Neural cell (in vitro differentiated cells): ENCODE data around the gene PRRC2B. TPM values are rescaled to one million over a fixed set of nuclear protein-coding genes. Genes with fewer than 3 reads are reported as not detected.

Experiments
- H2AFZ ChIP-seq: fragments of 200-600, 300-800 bp; sonication (generic), shearing (Covaris generic); 2 replicates; pipeline ENCODE4 v1.6.0; 2014; ENCODE audit warnings: low read depth, mild to moderate bottlenecking, antibody characterized with exemption, low read length, moderate library complexity
- H3F3A ChIP-seq: fragments of 200-600 bp; shearing (Covaris generic); 2 replicates; pipeline ENCODE4 v1.6.1; 2016; ENCODE audit warnings: mild to moderate bottlenecking, moderate library complexity, mixed read lengths, antibody characterized with exemption, low read length; ENCODE audit not compliant: insufficient read depth, poor library complexity, severe bottlenecking
- H3K27ac ChIP-seq: fragments of 200-600, 300-800 bp; sonication (generic), shearing (Covaris generic); 2 replicates; pipeline ENCODE4 v1.5.1; 2014; ENCODE audit warnings: mild to moderate bottlenecking, low read length, moderate library complexity
- H3K27me3 ChIP-seq: fragments of 300-800, 200-600 bp; sonication (generic), shearing (Covaris generic); 2 replicates; pipeline ENCODE4 v1.6.0; 2014; ENCODE audit warnings: mild to moderate bottlenecking, low read depth, low read length, moderate library complexity; ENCODE audit not compliant: insufficient read depth
- H3K36me3 ChIP-seq: fragments of 300-800, 200-600 bp; sonication (generic), shearing (Covaris generic); 2 replicates; pipeline ENCODE4 v1.5.1; 2014; ENCODE audit warnings: mild to moderate bottlenecking, antibody characterized with exemption, low read length, moderate library complexity; ENCODE audit not compliant: insufficient read depth
- H3K4me2 ChIP-seq: fragments of 300-800, 200-600 bp; sonication (generic), shearing (Covaris generic); 2 replicates; pipeline ENCODE4 v1.6.0; 2014; ENCODE audit warnings: mild to moderate bottlenecking, low read length
- H3K4me3 ChIP-seq: fragments of 300-800, 200-600 bp; sonication (generic), shearing (Covaris generic); 2 replicates; pipeline ENCODE4 v1.5.1; 2014; ENCODE audit warnings: mild to moderate bottlenecking, low read length, moderate library complexity
- H3K79me2 ChIP-seq: fragments of 200-600 bp; shearing (Covaris generic); replicated peaks from 2 replicates; pipeline ENCODE4 v1.6.0; 2014; ENCODE audit warnings: mild to moderate bottlenecking, low read length, moderate library complexity; ENCODE audit not compliant: insufficient read depth
- H3K9ac ChIP-seq: fragments of 300-800, 200-600 bp; sonication (generic), shearing (Covaris generic); 2 replicates; pipeline ENCODE4 v1.6.1; 2016; ENCODE audit warnings: mild to moderate bottlenecking, low read length, mixed read lengths
- H3K9me2 ChIP-seq: fragments of 200-600 bp; shearing (Covaris generic); 2 replicates; pipeline ENCODE4 v1.6.1; 2016; ENCODE audit warnings: mild to moderate bottlenecking, low read length, mixed read lengths; ENCODE audit not compliant: insufficient read depth
- H3K9me3 ChIP-seq: fragments of 200-600, 300-800 bp; sonication (generic), shearing (Covaris generic); 2 replicates; pipeline ENCODE4 v1.6.1; 2016; ENCODE audit warnings: mild to moderate bottlenecking, mixed run types, low read length, moderate library complexity, mixed read lengths
- H4K20me1 ChIP-seq: fragments of 200-600 bp; shearing (Covaris generic); 2 replicates; pipeline ENCODE4 v1.6.1; 2016; ENCODE audit warnings: mild to moderate bottlenecking, mixed run types; ENCODE audit not compliant: insufficient read depth
- CTCF ChIP-seq: fragments of 450-650 bp; IDR thresholded peaks from 2 replicates; pipeline ENCODE4 v1.5.1; 2014; ENCODE audit warnings: antibody characterized with exemption, mild to moderate bottlenecking, moderate library complexity; ENCODE audit not compliant: poor library complexity, severe bottlenecking
- EP300 ChIP-seq: fragments of 450-650 bp; conservative IDR thresholded peaks from 2 replicates; pipeline ENCODE4 v1.6.1; 2014; ENCODE audit warnings: antibody characterized with exemption, mild to moderate bottlenecking, moderate library complexity; ENCODE audit not compliant: poor library complexity, severe bottlenecking
- EZH2 ChIP-seq: fragments of 200-600, 300-800 bp; shearing (Covaris generic), sonication (generic); IDR thresholded peaks from 2 replicates; pipeline ENCODE4 v1.6.1; 2014; ENCODE audit warnings: antibody characterized with exemption, low read length, borderline replicate concordance, mild to moderate bottlenecking; ENCODE audit not compliant: insufficient read depth, poor library complexity, severe bottlenecking
- MXI1 ChIP-seq: fragments of 450-650 bp; conservative IDR thresholded peaks from 2 replicates; pipeline ENCODE4 v1.6.1; 2014; ENCODE audit warnings: antibody characterized with exemption, mild to moderate bottlenecking; ENCODE audit not compliant: poor library complexity, severe bottlenecking
- POLR2AphosphoS5 ChIP-seq: IDR thresholded peaks from 2 replicates; pipeline ENCODE4 v1.6.1; 2012
- RAD21 ChIP-seq: fragments of 450-650 bp; conservative IDR thresholded peaks from 2 replicates; pipeline ENCODE4 v1.6.1; 2014; ENCODE audit warnings: antibody characterized with exemption, mild to moderate bottlenecking, moderate library complexity
- REST ChIP-seq: IDR thresholded peaks from 2 replicates; pipeline ENCODE4 v1.6.1; 2012; ENCODE audit warnings: borderline replicate concordance
- SMC3 ChIP-seq: fragments of 450-650 bp; conservative IDR thresholded peaks from 2 replicates; pipeline ENCODE4 v1.6.1; 2014; ENCODE audit warnings: antibody characterized with exemption, mild to moderate bottlenecking, moderate library complexity; ENCODE audit not compliant: poor library complexity
- TAF1 ChIP-seq: IDR thresholded peaks from 2 replicates; pipeline ENCODE4 v1.6.1; 2012; ENCODE audit warnings: low read depth
- polyA plus RNA-seq: library from polyadenylated mRNA; depleted of rRNA; stranded (reverse); fragments of >200 nt; gene quantifications from 2 replicates; pipeline ENCODE4 v1.2.3, GENCODE V29; 2014

PRRC2B gene
- polyA plus RNA-seq, 1 donor from 2014 or later: 89.5 TPM

- peaks cover 4% of the 10 kb centered on the region for H4K20me1 ChIP-seq
- H3K79me2 ChIP-seq: peaks cover 13% of the 10 kb centered on the region
- TF ChIP-seq SMC3: no peak
- no peak for TF ChIP-seq REST
- H3K27me3 ChIP-seq: no peaks in the 10 kb centered on the region
- H3K4me2 ChIP-seq: no peak overlapping the region
- no peak overlapping the region for H2AFZ ChIP-seq
- H3K9me2 ChIP-seq: no peaks in the 10 kb centered on the region
- H3K9me3 ChIP-seq: no peaks in the 10 kb centered on the region
- no peak overlapping the region for H3K9ac ChIP-seq
- H3K4me3 ChIP-seq: no peak overlapping the region
- H3K36me3 ChIP-seq: peaks cover 4% of the 10 kb centered on the region
- H3F3A ChIP-seq: no peaks in the 10 kb centered on the region
- no peak overlapping the region for H3K27ac ChIP-seq
Measured at GRCh38 chr9:131438190-131438589, 44.3 kb downstream of the PRRC2B start.

GRCh38 chr9:131439224-131439623 lies 45.3 kb downstream of the PRRC2B start:
- H3K36me3 ChIP-seq: peaks cover 4% of the 10 kb centered on the region
- no peak overlapping the region for H3K9ac ChIP-seq
- peaks cover 13% of the 10 kb centered on the region for H3K79me2 ChIP-seq
- no peak overlapping the region for H3K27ac ChIP-seq
- no peaks in the 10 kb centered on the region for H3K27me3 ChIP-seq
- H3K4me2 ChIP-seq: no peak overlapping the region
- no peaks in the 10 kb centered on the region for H3F3A ChIP-seq
- no peak for TF ChIP-seq REST
- TF ChIP-seq RAD21: no peak
- no peak for TF ChIP-seq MXI1
- no peak for TF ChIP-seq EZH2
- no peak for TF ChIP-seq POLR2AphosphoS5
- no peak for TF ChIP-seq TAF1
- TF ChIP-seq CTCF: no peak
- TF ChIP-seq EP300: no peak
- no peak for TF ChIP-seq SMC3
- no peak overlapping the region for H3K4me3 ChIP-seq
- H3K9me3 ChIP-seq: no peaks in the 10 kb centered on the region
- peaks cover 4% of the 10 kb centered on the region for H4K20me1 ChIP-seq
- H2AFZ ChIP-seq: no peak overlapping the region
- H3K9me2 ChIP-seq: no peaks in the 10 kb centered on the region
